ENCODE data around the gene ABCC6. TPM values are rescaled to one million over a fixed set of nuclear protein-coding genes. Genes with fewer than 3 reads are reported as not detected.

The ABCC6 gene
- total RNA-seq, 2 donors from 2014 or later, result 0.41 to 1.5 TPM

GRCh38 chr16:16190546-16190945, 32.7 kb downstream of the ABCC6 start:
- H3K27me3 ChIP-seq (replicated peaks; ENCODE audit: insufficient read depth), result no peaks in the 10 kb centered on the region
- H3K36me3 ChIP-seq, result no peaks in the 10 kb centered on the region
- H3K4me3 ChIP-seq, result no peak overlapping the region
- no peaks in the 10 kb centered on the region for H3K9me3 ChIP-seq
- DNase-seq (ENCODE audit: low spot score), result no peak
- no peak for TF ChIP-seq CTCF (IDR thresholded peaks at IDR 0.05)
- ATAC-seq (ENCODE audit: insufficient number of reproducible peaks, low FRiP score, low read depth), result no peak
- no peak overlapping the region for H3K27ac ChIP-seq
- H3K4me1 ChIP-seq (ENCODE audit: control insufficient read depth in 1 of 2, low read depth in 2 of 2), result no peaks in the 10 kb centered on the region

DNA sequence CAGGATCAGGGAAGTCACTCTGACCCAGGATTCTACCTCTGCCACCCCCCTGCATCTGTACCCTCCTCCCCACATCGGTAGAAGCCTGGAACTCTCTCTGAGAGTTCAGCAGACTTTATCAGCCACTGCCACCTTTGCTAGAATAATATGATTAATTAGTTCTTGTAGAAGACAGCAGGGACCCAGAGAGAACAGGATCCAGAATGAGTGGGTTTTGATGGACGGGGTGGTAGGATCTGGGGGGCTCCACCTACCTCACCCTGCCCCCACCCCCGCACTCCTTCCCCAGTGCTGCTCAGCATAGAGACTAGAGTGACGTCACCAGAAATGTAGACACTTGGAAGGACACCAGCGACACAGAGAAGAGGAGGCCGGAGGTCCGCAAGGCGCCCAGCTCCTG, 33.5 kb downstream of the ABCC6 start:
- Histone ChIP-seq H3K4me1 (ENCODE audit: control insufficient read depth in 1 of 2, low read depth in 2 of 2) (no peaks in the 10 kb centered on the region), H3K36me3 (no peaks in the 10 kb centered on the region), H3K27ac (no peak overlapping the region), H3K9me3 (no peaks in the 10 kb centered on the region), H3K27me3 (replicated peaks; ENCODE audit: insufficient read depth) (no peaks in the 10 kb centered on the region), H3K4me3 (no peak overlapping the region)
- TF ChIP-seq CTCF (IDR thresholded peaks at IDR 0.05), result no peak
- ATAC-seq (ENCODE audit: insufficient number of reproducible peaks, low FRiP score, low read depth) (no peak), DNase-seq (ENCODE audit: low spot score) (no peak)

- no peaks in the 10 kb centered on the region for H3K36me3 ChIP-seq
- no peak overlapping the region for H3K27ac ChIP-seq
- no peaks in the 10 kb centered on the region for H3K9me3 ChIP-seq
- H3K4me1 ChIP-seq (ENCODE audit: control insufficient read depth in 1 of 2, low read depth in 2 of 2), result no peaks in the 10 kb centered on the region
- TF ChIP-seq CTCF (IDR thresholded peaks at IDR 0.05), result no peak
- H3K4me3 ChIP-seq, result no peak overlapping the region
- ATAC-seq (ENCODE audit: insufficient number of reproducible peaks, low FRiP score, low read depth), result no peak
- no peak for DNase-seq (ENCODE audit: low spot score)
- H3K27me3 ChIP-seq (replicated peaks; ENCODE audit: insufficient read depth), result no peaks in the 10 kb centered on the region
Measured at GRCh38 chr16:16188827-16189226, 34.5 kb downstream of the ABCC6 start.

- H3K27ac ChIP-seq, result no peak overlapping the region
- H3K4me1 ChIP-seq (ENCODE audit: control insufficient read depth in 1 of 2, low read depth in 2 of 2), result no peaks in the 10 kb centered on the region
- no peaks in the 10 kb centered on the region for H3K9me3 ChIP-seq
- ATAC-seq (ENCODE audit: insufficient number of reproducible peaks, low FRiP score, low read depth) (no peak), DNase-seq (ENCODE audit: low spot score) (no peak)
- H3K27me3 ChIP-seq (replicated peaks; ENCODE audit: insufficient read depth), result no peaks in the 10 kb centered on the region
- no peak for TF ChIP-seq CTCF (IDR thresholded peaks at IDR 0.05)
- no peaks in the 10 kb centered on the region for H3K36me3 ChIP-seq
- no peak overlapping the region for H3K4me3 ChIP-seq
Measured at GRCh38 chr16:16186820-16187219, 36.5 kb downstream of the ABCC6 start.

DNA sequence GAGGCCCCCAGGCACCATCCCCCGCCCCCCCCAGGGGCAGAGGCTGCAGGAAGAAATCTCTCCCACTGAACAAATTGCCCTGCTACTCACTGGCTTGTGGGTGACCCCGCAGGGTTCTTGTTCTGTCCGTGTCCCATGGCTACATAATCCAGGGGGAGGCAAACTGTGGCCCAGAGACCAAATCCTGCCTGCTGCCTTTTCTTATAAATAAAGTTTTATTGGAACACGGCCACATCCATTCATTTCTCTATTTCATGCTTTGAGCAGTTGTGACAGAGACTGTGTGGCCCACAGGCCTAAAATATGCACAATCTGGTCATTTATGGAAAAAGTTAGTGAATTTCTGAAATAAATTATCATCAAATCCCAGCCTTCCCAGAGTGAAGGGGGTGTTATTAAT, 38.2 kb downstream of the ABCC6 start:
- Histone ChIP-seq H3K27ac (no peak overlapping the region), H3K36me3 (no peaks in the 10 kb centered on the region), H3K9me3 (no peaks in the 10 kb centered on the region), H3K27me3 (replicated peaks; ENCODE audit: insufficient read depth) (no peaks in the 10 kb centered on the region), H3K4me3 (no peak overlapping the region), H3K4me1 (ENCODE audit: control insufficient read depth in 1 of 2, low read depth in 2 of 2) (no peaks in the 10 kb centered on the region)
- ATAC-seq (ENCODE audit: insufficient number of reproducible peaks, low FRiP score, low read depth) (no peak), DNase-seq (ENCODE audit: low spot score) (no peak)
- TF ChIP-seq CTCF (IDR thresholded peaks at IDR 0.05), result no peak
